Pancreas (tissue), 10 donors: ENCODE measurements around the gene DEFB129. TPM values are rescaled to one million over a fixed set of nuclear protein-coding genes. Genes with fewer than 3 reads are reported as not detected.
"Not testable (repeated sequence)": the region's sequence is repeated elsewhere in the genome, so short reads cannot be mapped to it uniquely, and the experiment has no call there.

Experiments
- ATAC-seq, 4 donors: fragments of 200-7000 bp; cut with Tn5 transposase; one replicate each; pipeline versions ENCODE4 v1.8.0 to v1.9.1; 2020; ENCODE audit warnings: mild to moderate bottlenecking in 4 of 4, moderate library complexity in 4 of 4
- DNase-seq, 6 donors: peaks; one replicate each; pipeline ENCODE4 v3.0.0-alpha.2; 2020
- FAIRE-seq: peaks from 2 replicates; lab custom pipeline; 2012; peaks lifted over from hg19 to GRCh38; lab: Jason Lieb, UNC
- H3K27ac ChIP-seq, 4 donors: fragments of 200-600 bp; sonication (generic); 1 replicate in 3 of 4; 2 replicates in 1 of 4; pipeline versions ENCODE4 v1.5.0 to v1.8.0; 2020
- H3K27me3 ChIP-seq, 4 donors: fragments of 200-600 bp; one replicate each; pipeline ENCODE4 v1.8.0; 2021
- H3K36me3 ChIP-seq, 3 donors: fragments of 200-600 bp; sonication (generic) in 1 of 3; one replicate each; pipeline versions ENCODE4 v1.5.0 to v1.8.0; 2020 to 2021
- H3K4me1 ChIP-seq, 3 donors: fragments of 200-600 bp; one replicate each; pipeline ENCODE4 v1.8.0; 2021
- H3K4me3 ChIP-seq, 4 donors: fragments of 200-600 bp; sonication (generic) in 2 of 4; one replicate each; pipeline versions ENCODE4 v1.5.0 to v1.8.0; 2020 to 2021
- H3K9me3 ChIP-seq, 4 donors: fragments of 200-600 bp; one replicate each; pipeline ENCODE4 v1.8.0; 2021
- WGBS, 2 donors: extraction: QIAGEN DNeasy Blood & Tissue Kit; methylation state at CpG; one replicate each; pipeline ENCODE4 v1.1.7; 2013; 5-methylcytosine and 5-hydroxymethylcytosine counted together
- intact Hi-C, 3 donors: fragments of 100-400 bp; cut with DNase I; formaldehyde crosslinking; loops; one replicate each; pipeline versions ENCODE4 v1.11.1 to v1.14.2; 2022
- polyA plus RNA-seq, 2 donors: library from polyadenylated mRNA; stranded (reverse); fragments of 200-250 nt; gene quantifications; one replicate each; pipeline ENCODE4 v1.2.3, GENCODE V29; 2013
- total RNA-seq, 6 donors: library from RNA; stranded (reverse); fragmentation: NEBNext Ultra II Directional in 4 of 6; extraction: Animal tissue kit (Norgen Biotek cat#: 25700) in 4 of 6; gene quantifications; one replicate each; pipeline versions ENCODE4 v1.2.1 to v1.2.4, GENCODE V29; 2021 to 2023
- TF ChIP-seq, protein P1 (sequence below), 4 donors: fragments of 200-600 bp; sonication (generic) in 3 of 4; IDR thresholded peaks; one replicate each; pipeline versions ENCODE4 v1.5.0 to v1.8.0; 2021; ENCODE audit warnings: antibody characterized with exemption in 4 of 4
- donor health status: healthy with polysubstance abuse.
- donor health status: DM: no; HTN: no; CAD: no; lungs with moderate emphysema.
- donor health status: DM: no; HTN: no; CAD: no.
- donor health status: control.
- donor health status: control.
- donor health status: Bipolar disorder and iron deficiency.
- donor health status: DM: yes; HTN: yes; CAD: no.
- donor health status: DM: no; HTN: no; CAD: no.
- donor health status: DM: no; HTN: no; CAD: no.
- donor health status: DM: yes; HTN: yes; CAD: no.

The DEFB129 gene
- total and polyA plus RNA-seq, 8 donors, result not detected

DNA sequence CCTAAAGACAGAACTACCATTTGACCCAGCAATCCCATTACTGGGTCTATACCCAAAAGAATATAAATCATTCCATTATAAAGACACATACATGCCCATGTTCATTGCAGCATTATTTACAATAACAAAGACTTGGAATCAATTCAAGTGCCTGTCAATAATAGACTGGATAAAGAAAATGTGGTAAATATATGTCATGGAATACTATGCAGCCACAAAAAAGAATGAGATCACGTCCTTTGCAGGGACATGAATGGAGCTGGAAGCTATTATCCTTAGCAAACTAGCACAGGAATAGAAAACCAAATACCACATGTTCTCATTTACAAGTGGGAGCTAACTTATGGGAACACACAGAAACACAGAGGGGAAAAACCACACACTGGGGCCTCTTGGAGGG, 28.8 kb upstream of the DEFB129 start:
- ATAC-seq, result no peak
- intact Hi-C loops, result no loop called here
- Histone ChIP-seq H3K9me3 (no peaks in the 10 kb centered on the region), H3K4me3 (no peak overlapping the region), H3K4me1 (no peaks in the 10 kb centered on the region), H3K27ac (no peak overlapping the region), H3K27me3 (no peaks in the 10 kb centered on the region), H3K36me3 (no peaks in the 10 kb centered on the region)
- WGBS, 2 donors, result 87 to 91% methylated on average over 1 of the region's 1 CpG
- DNase-seq, result no peak
- TF ChIP-seq, protein P1, sequence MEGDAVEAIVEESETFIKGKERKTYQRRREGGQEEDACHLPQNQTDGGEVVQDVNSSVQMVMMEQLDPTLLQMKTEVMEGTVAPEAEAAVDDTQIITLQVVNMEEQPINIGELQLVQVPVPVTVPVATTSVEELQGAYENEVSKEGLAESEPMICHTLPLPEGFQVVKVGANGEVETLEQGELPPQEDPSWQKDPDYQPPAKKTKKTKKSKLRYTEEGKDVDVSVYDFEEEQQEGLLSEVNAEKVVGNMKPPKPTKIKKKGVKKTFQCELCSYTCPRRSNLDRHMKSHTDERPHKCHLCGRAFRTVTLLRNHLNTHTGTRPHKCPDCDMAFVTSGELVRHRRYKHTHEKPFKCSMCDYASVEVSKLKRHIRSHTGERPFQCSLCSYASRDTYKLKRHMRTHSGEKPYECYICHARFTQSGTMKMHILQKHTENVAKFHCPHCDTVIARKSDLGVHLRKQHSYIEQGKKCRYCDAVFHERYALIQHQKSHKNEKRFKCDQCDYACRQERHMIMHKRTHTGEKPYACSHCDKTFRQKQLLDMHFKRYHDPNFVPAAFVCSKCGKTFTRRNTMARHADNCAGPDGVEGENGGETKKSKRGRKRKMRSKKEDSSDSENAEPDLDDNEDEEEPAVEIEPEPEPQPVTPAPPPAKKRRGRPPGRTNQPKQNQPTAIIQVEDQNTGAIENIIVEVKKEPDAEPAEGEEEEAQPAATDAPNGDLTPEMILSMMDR (IDR thresholded peaks at IDR 0.05), result no peak
- no peak for FAIRE-seq

- intact Hi-C loops, result no loop called here
- no peak overlapping the region for H3K4me3 ChIP-seq
- H3K27ac ChIP-seq, result no peak overlapping the region
- no peaks in the 10 kb centered on the region for H3K4me1 ChIP-seq
- no peak for ATAC-seq
- no peak for DNase-seq
- TF ChIP-seq, protein P1 (IDR thresholded peaks at IDR 0.05), result no peak
- H3K9me3 ChIP-seq, result no peaks in the 10 kb centered on the region
- FAIRE-seq, result no peak
- H3K36me3 ChIP-seq, result no peaks in the 10 kb centered on the region
- WGBS, 2 donors, result 53 to 70% methylated on average over 4 of the region's 4 CpGs
- no peaks in the 10 kb centered on the region for H3K27me3 ChIP-seq
Measured at GRCh38 chr20:199996-200395, 27.1 kb upstream of the DEFB129 start.

DNA sequence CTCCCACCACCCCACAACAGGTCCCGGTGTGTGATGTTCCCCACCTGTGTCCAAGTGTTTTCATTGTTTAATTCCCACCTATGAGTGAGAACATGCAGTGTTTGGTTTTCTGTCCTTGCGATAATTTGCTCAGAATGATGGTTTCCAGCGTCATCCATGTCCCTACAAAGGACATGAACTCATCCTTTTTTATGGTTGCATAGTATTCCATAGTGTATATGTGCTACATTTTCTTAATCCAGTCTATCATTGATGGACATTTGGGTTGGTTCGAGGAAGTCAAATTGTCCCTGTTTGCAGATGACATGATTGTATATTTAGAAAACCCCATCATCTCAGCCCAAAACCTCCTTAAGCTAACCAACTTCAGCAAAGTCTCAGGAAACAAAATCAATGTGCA, 23.4 kb upstream of the DEFB129 start:
- H3K27ac ChIP-seq, DNase-seq, H3K4me1 ChIP-seq, H3K36me3 ChIP-seq, intact Hi-C loops, H3K9me3 ChIP-seq, ATAC-seq, H3K27me3 ChIP-seq, FAIRE-seq, H3K4me3 ChIP-seq: not testable (repeated sequence)
- 44 to 60% methylated on average over 4 of the region's 4 CpGs for WGBS, 2 donors

DNA sequence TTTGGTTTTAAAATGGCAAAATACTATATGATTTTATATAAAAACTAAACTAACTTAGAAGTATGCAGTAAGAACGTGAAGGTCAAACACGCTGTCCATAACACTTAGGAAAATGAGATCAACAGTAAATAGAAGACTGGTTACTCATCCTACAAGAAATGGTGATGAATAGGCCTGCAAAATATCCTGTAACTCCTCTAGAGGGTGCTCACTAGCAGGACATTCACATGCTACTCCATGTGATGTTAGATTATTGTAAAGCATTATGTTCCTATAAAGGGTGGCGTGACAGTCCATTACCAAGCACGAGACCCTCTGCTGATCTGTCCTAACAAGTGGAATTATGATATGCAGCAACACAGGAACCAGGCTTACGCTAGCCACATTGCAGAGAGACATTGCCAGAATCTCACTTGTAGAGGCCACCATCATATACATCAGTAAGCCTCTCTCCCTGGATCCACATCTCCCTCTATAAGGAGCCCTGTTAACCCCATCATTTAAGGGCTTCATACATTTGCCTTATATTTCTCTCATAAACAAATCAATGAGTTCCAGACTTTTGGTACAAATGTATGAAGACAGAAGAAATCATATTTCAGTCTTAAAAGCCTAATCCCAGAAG, 18.0 kb upstream of the DEFB129 start:
- H3K9me3 ChIP-seq, result no peaks in the 10 kb centered on the region
- 18% methylated on average over 5 of the region's 5 CpGs for WGBS, 2 donors
- ATAC-seq (peak; percentile 53 to 88 (median 86)), FAIRE-seq (peak; percentile 79), DNase-seq (peak in 1 of 6 donors; percentile 12)
- no peak overlapping the region for H3K27ac ChIP-seq
- H3K36me3 ChIP-seq, result no peaks in the 10 kb centered on the region
- TF ChIP-seq, protein P1 (IDR thresholded peaks at IDR 0.05), result peak in 3 of 4 donors; percentile 18 to 34 (median 31)
- no peaks in the 10 kb centered on the region for H3K27me3 ChIP-seq
- H3K4me3 ChIP-seq, result no peak overlapping the region
- H3K4me1 ChIP-seq, result no peaks in the 10 kb centered on the region
- intact Hi-C loops, result no loop called here

- no peaks in the 10 kb centered on the region for H3K27me3 ChIP-seq
- whole genome bisulfite sequencing, 2 donors, result 36 to 38% methylated on average over 7 of the region's 7 CpGs
- H3K27ac ChIP-seq, result no peak overlapping the region
- no peaks in the 10 kb centered on the region for H3K4me1 ChIP-seq
- no peak for DNase-seq
- H3K9me3 ChIP-seq, result no peaks in the 10 kb centered on the region
- TF ChIP-seq, protein P1 (IDR thresholded peaks at IDR 0.05), result no peak
- no peak for FAIRE-seq
- intact Hi-C loops, result loop anchor here in 1 of 3 donors (5.0 kb wide), 1 partner anchor 121 kb away; no protein-coding TSS in a partner anchor
- no peak for ATAC-seq
- H3K4me3 ChIP-seq, result no peak overlapping the region
- no peaks in the 10 kb centered on the region for H3K36me3 ChIP-seq
Measured at GRCh38 chr20:210809-211502, 16.1 kb upstream of the DEFB129 start.
